GM13976 (cell line): ENCODE data around the gene BCL11A.

ENCODE experiments used
- DNase-seq: peaks from one replicate; pipeline ENCODE4 v3.0.0; 2012; ENCODE audit warnings: low spot score
- in situ Hi-C: fragments of 300-500 bp; cut with MboI; formaldehyde crosslinking; loops from one replicate; pipeline ENCODE4 v1.12.0; 2022; ENCODE audit warnings: low sequenced_read_pairs, mixed read lengths, inconsistent platforms; ENCODE audit not compliant: unreplicated experiment
- TF ChIP-seq, protein P1 (sequence below): IDR thresholded peaks from 2 replicates; pipeline ENCODE4 v1.5.1; 2012; ENCODE audit warnings: borderline replicate concordance, mild to moderate bottlenecking; ENCODE audit not compliant: insufficient read depth; ENCODE audit errors: extremely low read depth, missing control alignments, control extremely low read depth

The BCL11A gene

GRCh38 chr2:60565472-60565871 lies 12.0 kb upstream of the BCL11A start:
- in situ Hi-C loops, result loop anchor here (25.0 kb wide), 2 partner anchors 1253 to 1803 kb away; no protein-coding TSS in a partner anchor
- no peak for DNase-seq
- TF ChIP-seq, protein P1, sequence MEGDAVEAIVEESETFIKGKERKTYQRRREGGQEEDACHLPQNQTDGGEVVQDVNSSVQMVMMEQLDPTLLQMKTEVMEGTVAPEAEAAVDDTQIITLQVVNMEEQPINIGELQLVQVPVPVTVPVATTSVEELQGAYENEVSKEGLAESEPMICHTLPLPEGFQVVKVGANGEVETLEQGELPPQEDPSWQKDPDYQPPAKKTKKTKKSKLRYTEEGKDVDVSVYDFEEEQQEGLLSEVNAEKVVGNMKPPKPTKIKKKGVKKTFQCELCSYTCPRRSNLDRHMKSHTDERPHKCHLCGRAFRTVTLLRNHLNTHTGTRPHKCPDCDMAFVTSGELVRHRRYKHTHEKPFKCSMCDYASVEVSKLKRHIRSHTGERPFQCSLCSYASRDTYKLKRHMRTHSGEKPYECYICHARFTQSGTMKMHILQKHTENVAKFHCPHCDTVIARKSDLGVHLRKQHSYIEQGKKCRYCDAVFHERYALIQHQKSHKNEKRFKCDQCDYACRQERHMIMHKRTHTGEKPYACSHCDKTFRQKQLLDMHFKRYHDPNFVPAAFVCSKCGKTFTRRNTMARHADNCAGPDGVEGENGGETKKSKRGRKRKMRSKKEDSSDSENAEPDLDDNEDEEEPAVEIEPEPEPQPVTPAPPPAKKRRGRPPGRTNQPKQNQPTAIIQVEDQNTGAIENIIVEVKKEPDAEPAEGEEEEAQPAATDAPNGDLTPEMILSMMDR, result no peak

GRCh38 chr2:60560734-60561644 lies 7.5 kb upstream of the BCL11A start:
- TF ChIP-seq, protein P1, result peak; percentile 42
- in situ Hi-C loops, result loop anchor here (25.0 kb wide), 2 partner anchors 1249 to 1799 kb away; no protein-coding TSS in a partner anchor
- DNase-seq, result peak; percentile 46

DNA sequence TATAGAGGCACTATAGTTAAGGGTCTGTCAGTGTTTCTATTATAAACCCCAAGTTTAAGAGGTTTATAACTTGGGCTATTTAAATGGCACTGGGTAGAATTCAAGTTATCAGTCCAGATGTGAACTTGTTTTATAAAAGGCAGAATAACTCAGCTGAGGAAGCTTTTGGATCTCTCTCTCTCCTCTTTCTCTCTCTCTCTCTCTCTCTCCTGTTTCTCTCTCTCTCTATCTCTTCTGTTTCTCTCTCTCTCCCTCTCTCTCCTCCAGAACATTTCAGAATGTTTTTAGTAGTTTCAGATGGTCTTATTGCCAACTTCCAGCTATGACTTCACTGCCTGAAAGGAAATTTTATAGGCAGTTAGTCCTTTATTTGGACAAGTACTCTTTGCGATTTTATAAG lies 6.4 kb upstream of the BCL11A start:
- in situ Hi-C loops, result loop anchor here (25.0 kb wide), 2 partner anchors 1248 to 1798 kb away; no protein-coding TSS in a partner anchor
- TF ChIP-seq, protein P1, result no peak
- DNase-seq, result no peak

GRCh38 chr2:60558536-60558935 lies 5.1 kb upstream of the BCL11A start:
- in situ Hi-C loops, result loop anchor here (25.0 kb wide), 2 partner anchors 1246 to 1796 kb away; no protein-coding TSS in a partner anchor
- TF ChIP-seq, protein P1, result no peak

DNA sequence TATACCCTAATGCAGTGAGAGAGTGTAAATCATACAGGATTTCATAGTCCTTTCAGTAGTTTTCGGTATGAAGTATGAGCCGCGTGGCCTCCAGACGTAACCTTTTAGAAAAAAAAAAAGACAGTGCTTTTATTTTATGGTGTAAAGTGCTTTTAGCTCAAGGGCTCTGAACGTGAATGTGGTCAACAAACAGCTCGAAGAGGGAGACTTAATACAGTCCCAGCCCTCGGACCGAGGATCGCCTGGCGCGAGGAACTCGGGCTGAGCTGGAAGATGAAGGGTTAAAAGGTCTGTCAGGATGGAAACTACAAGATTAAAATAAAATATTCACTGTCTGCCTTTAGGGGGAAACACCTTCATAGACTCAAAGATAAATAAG lies 4.0 kb upstream of the BCL11A start:
- no peak for DNase-seq
- TF ChIP-seq, protein P1, result no peak
- in situ Hi-C loops, result loop anchor here (25.0 kb wide), 2 partner anchors 1245 to 1795 kb away; no protein-coding TSS in a partner anchor

More at GRCh38 chr2:60558536-60558935, 5.1 kb upstream of the BCL11A start:
- no peak for DNase-seq

GRCh38 chr2:60556576-60557485 lies 3.4 kb upstream of the BCL11A start:
- in situ Hi-C loops, result loop anchor here (25.0 kb wide), 2 partner anchors 1245 to 1795 kb away; no protein-coding TSS in a partner anchor
- DNase-seq, result no peak
- TF ChIP-seq, protein P1, result no peak
